Neural cell (in vitro differentiated cells): Measurements from ENCODE around the gene TANGO6. TPM values are rescaled to one million over a fixed set of nuclear protein-coding genes. Genes with fewer than 3 reads are reported as not detected.

Experiments
- H2AFZ ChIP-seq: fragments of 200-600, 300-800 bp; sonication (generic), shearing (Covaris generic); 2 replicates; pipeline ENCODE4 v1.6.0; 2014; ENCODE audit warnings: low read depth, mild to moderate bottlenecking, antibody characterized with exemption, low read length, moderate library complexity
- H3F3A ChIP-seq: fragments of 200-600 bp; shearing (Covaris generic); 2 replicates; pipeline ENCODE4 v1.6.1; 2016; ENCODE audit warnings: mild to moderate bottlenecking, moderate library complexity, mixed read lengths, antibody characterized with exemption, low read length; ENCODE audit not compliant: insufficient read depth, poor library complexity, severe bottlenecking
- H3K27ac ChIP-seq: fragments of 200-600, 300-800 bp; sonication (generic), shearing (Covaris generic); 2 replicates; pipeline ENCODE4 v1.5.1; 2014; ENCODE audit warnings: mild to moderate bottlenecking, low read length, moderate library complexity
- H3K27me3 ChIP-seq: fragments of 300-800, 200-600 bp; sonication (generic), shearing (Covaris generic); 2 replicates; pipeline ENCODE4 v1.6.0; 2014; ENCODE audit warnings: mild to moderate bottlenecking, low read depth, low read length, moderate library complexity; ENCODE audit not compliant: insufficient read depth
- H3K36me3 ChIP-seq: fragments of 300-800, 200-600 bp; sonication (generic), shearing (Covaris generic); 2 replicates; pipeline ENCODE4 v1.5.1; 2014; ENCODE audit warnings: mild to moderate bottlenecking, antibody characterized with exemption, low read length, moderate library complexity; ENCODE audit not compliant: insufficient read depth
- H3K4me2 ChIP-seq: fragments of 300-800, 200-600 bp; sonication (generic), shearing (Covaris generic); 2 replicates; pipeline ENCODE4 v1.6.0; 2014; ENCODE audit warnings: mild to moderate bottlenecking, low read length
- H3K4me3 ChIP-seq: fragments of 300-800, 200-600 bp; sonication (generic), shearing (Covaris generic); 2 replicates; pipeline ENCODE4 v1.5.1; 2014; ENCODE audit warnings: mild to moderate bottlenecking, low read length, moderate library complexity
- H3K79me2 ChIP-seq: fragments of 200-600 bp; shearing (Covaris generic); replicated peaks from 2 replicates; pipeline ENCODE4 v1.6.0; 2014; ENCODE audit warnings: mild to moderate bottlenecking, low read length, moderate library complexity; ENCODE audit not compliant: insufficient read depth
- H3K9ac ChIP-seq: fragments of 300-800, 200-600 bp; sonication (generic), shearing (Covaris generic); 2 replicates; pipeline ENCODE4 v1.6.1; 2016; ENCODE audit warnings: mild to moderate bottlenecking, low read length, mixed read lengths
- H3K9me2 ChIP-seq: fragments of 200-600 bp; shearing (Covaris generic); 2 replicates; pipeline ENCODE4 v1.6.1; 2016; ENCODE audit warnings: mild to moderate bottlenecking, low read length, mixed read lengths; ENCODE audit not compliant: insufficient read depth
- H3K9me3 ChIP-seq: fragments of 200-600, 300-800 bp; sonication (generic), shearing (Covaris generic); 2 replicates; pipeline ENCODE4 v1.6.1; 2016; ENCODE audit warnings: mild to moderate bottlenecking, mixed run types, low read length, moderate library complexity, mixed read lengths
- H4K20me1 ChIP-seq: fragments of 200-600 bp; shearing (Covaris generic); 2 replicates; pipeline ENCODE4 v1.6.1; 2016; ENCODE audit warnings: mild to moderate bottlenecking, mixed run types; ENCODE audit not compliant: insufficient read depth
- EP300 ChIP-seq: fragments of 450-650 bp; conservative IDR thresholded peaks from 2 replicates; pipeline ENCODE4 v1.6.1; 2014; ENCODE audit warnings: antibody characterized with exemption, mild to moderate bottlenecking, moderate library complexity; ENCODE audit not compliant: poor library complexity, severe bottlenecking
- EZH2 ChIP-seq: fragments of 200-600, 300-800 bp; shearing (Covaris generic), sonication (generic); IDR thresholded peaks from 2 replicates; pipeline ENCODE4 v1.6.1; 2014; ENCODE audit warnings: antibody characterized with exemption, low read length, borderline replicate concordance, mild to moderate bottlenecking; ENCODE audit not compliant: insufficient read depth, poor library complexity, severe bottlenecking
- MXI1 ChIP-seq: fragments of 450-650 bp; conservative IDR thresholded peaks from 2 replicates; pipeline ENCODE4 v1.6.1; 2014; ENCODE audit warnings: antibody characterized with exemption, mild to moderate bottlenecking; ENCODE audit not compliant: poor library complexity, severe bottlenecking
- POLR2AphosphoS5 ChIP-seq: IDR thresholded peaks from 2 replicates; pipeline ENCODE4 v1.6.1; 2012
- RAD21 ChIP-seq: fragments of 450-650 bp; conservative IDR thresholded peaks from 2 replicates; pipeline ENCODE4 v1.6.1; 2014; ENCODE audit warnings: antibody characterized with exemption, mild to moderate bottlenecking, moderate library complexity
- SMC3 ChIP-seq: fragments of 450-650 bp; conservative IDR thresholded peaks from 2 replicates; pipeline ENCODE4 v1.6.1; 2014; ENCODE audit warnings: antibody characterized with exemption, mild to moderate bottlenecking, moderate library complexity; ENCODE audit not compliant: poor library complexity
- TAF1 ChIP-seq: IDR thresholded peaks from 2 replicates; pipeline ENCODE4 v1.6.1; 2012; ENCODE audit warnings: low read depth
- polyA plus RNA-seq: library from polyadenylated mRNA; depleted of rRNA; stranded (reverse); fragments of >200 nt; gene quantifications from 2 replicates; pipeline ENCODE4 v1.2.3, GENCODE V29; 2014
- TF ChIP-seq, protein P1 (sequence below): IDR thresholded peaks from 2 replicates; pipeline ENCODE4 v1.6.1; 2012; ENCODE audit warnings: borderline replicate concordance
- TF ChIP-seq, protein P2 (sequence below): fragments of 450-650 bp; IDR thresholded peaks from 2 replicates; pipeline ENCODE4 v1.5.1; 2014; ENCODE audit warnings: antibody characterized with exemption, mild to moderate bottlenecking, moderate library complexity; ENCODE audit not compliant: poor library complexity, severe bottlenecking

Gene TANGO6
- polyA plus RNA-seq, 1 donor from 2014 or later: 9.5 TPM

DNA sequence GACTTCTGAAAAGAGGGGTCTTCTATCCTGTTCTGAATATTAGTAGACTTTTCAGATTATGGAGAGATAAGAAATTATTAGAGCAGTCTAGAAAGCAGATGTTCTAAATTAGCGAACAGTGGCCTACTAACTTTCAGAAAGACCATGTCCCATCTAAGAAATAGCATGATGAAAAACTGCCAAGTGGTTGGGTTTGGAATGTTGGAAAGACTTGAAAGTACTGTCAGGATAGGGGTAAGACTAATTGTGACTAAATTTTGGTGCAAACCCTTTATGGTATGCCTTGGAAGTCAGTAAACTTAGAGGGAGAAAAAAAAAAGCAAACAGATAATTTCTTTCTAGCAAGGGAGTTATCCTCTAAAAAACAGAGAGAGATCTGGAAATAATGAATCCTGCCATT, 41.1 kb downstream of the TANGO6 start:
- no peaks in the 10 kb centered on the region for H3K9me2 ChIP-seq
- no peak overlapping the region for H2AFZ ChIP-seq
- no peaks in the 10 kb centered on the region for H3K27me3 ChIP-seq
- no peaks in the 10 kb centered on the region for H3K79me2 ChIP-seq
- H4K20me1 ChIP-seq: no peaks in the 10 kb centered on the region
- H3K27ac ChIP-seq: no peak overlapping the region
- H3K36me3 ChIP-seq: no peaks in the 10 kb centered on the region
- TF ChIP-seq SMC3 (no peak), EP300 (no peak), POLR2AphosphoS5 (no peak), MXI1 (no peak)
- TF ChIP-seq, protein P1, sequence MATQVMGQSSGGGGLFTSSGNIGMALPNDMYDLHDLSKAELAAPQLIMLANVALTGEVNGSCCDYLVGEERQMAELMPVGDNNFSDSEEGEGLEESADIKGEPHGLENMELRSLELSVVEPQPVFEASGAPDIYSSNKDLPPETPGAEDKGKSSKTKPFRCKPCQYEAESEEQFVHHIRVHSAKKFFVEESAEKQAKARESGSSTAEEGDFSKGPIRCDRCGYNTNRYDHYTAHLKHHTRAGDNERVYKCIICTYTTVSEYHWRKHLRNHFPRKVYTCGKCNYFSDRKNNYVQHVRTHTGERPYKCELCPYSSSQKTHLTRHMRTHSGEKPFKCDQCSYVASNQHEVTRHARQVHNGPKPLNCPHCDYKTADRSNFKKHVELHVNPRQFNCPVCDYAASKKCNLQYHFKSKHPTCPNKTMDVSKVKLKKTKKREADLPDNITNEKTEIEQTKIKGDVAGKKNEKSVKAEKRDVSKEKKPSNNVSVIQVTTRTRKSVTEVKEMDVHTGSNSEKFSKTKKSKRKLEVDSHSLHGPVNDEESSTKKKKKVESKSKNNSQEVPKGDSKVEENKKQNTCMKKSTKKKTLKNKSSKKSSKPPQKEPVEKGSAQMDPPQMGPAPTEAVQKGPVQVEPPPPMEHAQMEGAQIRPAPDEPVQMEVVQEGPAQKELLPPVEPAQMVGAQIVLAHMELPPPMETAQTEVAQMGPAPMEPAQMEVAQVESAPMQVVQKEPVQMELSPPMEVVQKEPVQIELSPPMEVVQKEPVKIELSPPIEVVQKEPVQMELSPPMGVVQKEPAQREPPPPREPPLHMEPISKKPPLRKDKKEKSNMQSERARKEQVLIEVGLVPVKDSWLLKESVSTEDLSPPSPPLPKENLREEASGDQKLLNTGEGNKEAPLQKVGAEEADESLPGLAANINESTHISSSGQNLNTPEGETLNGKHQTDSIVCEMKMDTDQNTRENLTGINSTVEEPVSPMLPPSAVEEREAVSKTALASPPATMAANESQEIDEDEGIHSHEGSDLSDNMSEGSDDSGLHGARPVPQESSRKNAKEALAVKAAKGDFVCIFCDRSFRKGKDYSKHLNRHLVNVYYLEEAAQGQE: no peak
- no peak overlapping the region for H3K4me2 ChIP-seq
- H3F3A ChIP-seq: no peaks in the 10 kb centered on the region
- H3K4me3 ChIP-seq: no peak overlapping the region
- no peak overlapping the region for H3K9ac ChIP-seq
- H3K9me3 ChIP-seq: no peaks in the 10 kb centered on the region

DNA sequence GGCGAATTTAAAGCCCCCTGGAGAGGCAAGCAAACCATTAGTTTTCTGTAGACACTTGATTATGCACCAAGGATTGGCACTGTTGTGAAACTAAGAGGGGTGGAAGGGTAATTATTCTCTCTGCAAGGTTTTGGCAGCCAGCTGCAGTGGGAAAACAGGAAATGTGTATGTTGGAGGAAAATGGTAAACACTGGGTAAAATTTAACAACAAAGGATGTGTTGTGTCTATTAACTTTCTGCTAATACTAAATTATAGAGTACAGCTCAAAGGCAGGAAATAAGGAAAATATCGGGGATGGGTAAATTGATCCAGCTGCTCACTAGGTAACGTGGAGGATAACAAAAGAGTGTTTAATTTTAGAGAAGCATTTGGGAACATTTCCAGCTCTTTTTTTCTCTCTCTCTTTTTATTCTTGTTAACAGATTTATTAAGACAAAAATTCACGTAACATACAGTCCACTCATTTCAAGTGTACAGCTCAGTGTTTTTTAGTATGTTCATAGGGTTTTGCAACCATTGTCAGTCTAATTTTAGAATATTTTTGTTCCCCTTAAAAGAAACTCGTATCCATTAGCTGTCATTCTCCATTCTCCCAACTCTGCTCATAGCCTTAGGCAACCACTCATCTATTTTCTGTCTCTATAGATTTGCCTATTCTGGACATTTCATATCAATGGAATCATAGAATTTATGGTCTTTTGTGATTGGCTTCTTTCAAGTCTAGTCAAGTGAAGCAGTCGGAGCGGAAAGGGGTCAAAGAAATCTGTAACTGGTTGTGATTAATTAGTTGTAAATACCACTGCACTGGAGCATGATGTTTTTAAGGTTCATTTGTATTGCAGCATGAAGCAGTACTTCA, 41.8 kb downstream of the TANGO6 start:
- no peak overlapping the region for H2AFZ ChIP-seq
- H4K20me1 ChIP-seq: no peaks in the 10 kb centered on the region
- H3F3A ChIP-seq: no peaks in the 10 kb centered on the region
- H3K4me3 ChIP-seq: no peak overlapping the region
- no peaks in the 10 kb centered on the region for H3K27me3 ChIP-seq
- H3K27ac ChIP-seq: no peak overlapping the region
- H3K9me2 ChIP-seq: no peaks in the 10 kb centered on the region
- no peak overlapping the region for H3K9ac ChIP-seq
- H3K79me2 ChIP-seq: no peaks in the 10 kb centered on the region
- no peaks in the 10 kb centered on the region for H3K9me3 ChIP-seq
- no peaks in the 10 kb centered on the region for H3K36me3 ChIP-seq
- TF ChIP-seq TAF1: no peak
- TF ChIP-seq, protein P2, sequence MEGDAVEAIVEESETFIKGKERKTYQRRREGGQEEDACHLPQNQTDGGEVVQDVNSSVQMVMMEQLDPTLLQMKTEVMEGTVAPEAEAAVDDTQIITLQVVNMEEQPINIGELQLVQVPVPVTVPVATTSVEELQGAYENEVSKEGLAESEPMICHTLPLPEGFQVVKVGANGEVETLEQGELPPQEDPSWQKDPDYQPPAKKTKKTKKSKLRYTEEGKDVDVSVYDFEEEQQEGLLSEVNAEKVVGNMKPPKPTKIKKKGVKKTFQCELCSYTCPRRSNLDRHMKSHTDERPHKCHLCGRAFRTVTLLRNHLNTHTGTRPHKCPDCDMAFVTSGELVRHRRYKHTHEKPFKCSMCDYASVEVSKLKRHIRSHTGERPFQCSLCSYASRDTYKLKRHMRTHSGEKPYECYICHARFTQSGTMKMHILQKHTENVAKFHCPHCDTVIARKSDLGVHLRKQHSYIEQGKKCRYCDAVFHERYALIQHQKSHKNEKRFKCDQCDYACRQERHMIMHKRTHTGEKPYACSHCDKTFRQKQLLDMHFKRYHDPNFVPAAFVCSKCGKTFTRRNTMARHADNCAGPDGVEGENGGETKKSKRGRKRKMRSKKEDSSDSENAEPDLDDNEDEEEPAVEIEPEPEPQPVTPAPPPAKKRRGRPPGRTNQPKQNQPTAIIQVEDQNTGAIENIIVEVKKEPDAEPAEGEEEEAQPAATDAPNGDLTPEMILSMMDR: no peak
- no peak for TF ChIP-seq SMC3
- no peak for TF ChIP-seq RAD21
- no peak for TF ChIP-seq POLR2AphosphoS5
- TF ChIP-seq, protein P1: no peak
- no peak for TF ChIP-seq MXI1
- TF ChIP-seq EZH2: no peak
- TF ChIP-seq EP300: no peak
- H3K4me2 ChIP-seq: no peak overlapping the region
